Natural killer cell (primary cell): Measurements from ENCODE around the gene SLC16A1. TPM values are rescaled to one million over a fixed set of nuclear protein-coding genes. Genes with fewer than 3 reads are reported as not detected.

ENCODE experiments used
- ATAC-seq, 3 donors: fragments of 150-1000 bp in 2 of 3; fragments of 200-7000 bp in 1 of 3; cut with Tn5 transposase; 1 replicate in 1 of 3; 2 replicates in 2 of 3; pipeline ENCODE4 v1.10.0; 2021; ENCODE audit warnings: mild to moderate bottlenecking in 2 of 3, moderate library complexity in 2 of 3
- DNase-seq, 2 donors: peaks; one replicate each; pipeline versions ENCODE4 v3.0.0 to v3.0.0-alpha.2; 2013 to 2021; ENCODE audit warnings: mixed read lengths in 1 of 2
- H3K27ac ChIP-seq: one replicate; pipeline ENCODE4 v1.5.1; 2013; ENCODE audit warnings: mild to moderate bottlenecking, low read length
- H3K27me3 ChIP-seq: one replicate; pipeline ENCODE4 v1.6.1; 2013; ENCODE audit warnings: low read length; ENCODE audit not compliant: control insufficient read depth, insufficient read depth
- H3K36me3 ChIP-seq: one replicate; pipeline ENCODE4 v1.6.1; 2013; ENCODE audit warnings: low read length; ENCODE audit not compliant: control insufficient read depth, insufficient read depth
- H3K4me1 ChIP-seq: one replicate; pipeline ENCODE4 v1.6.1; 2013; ENCODE audit warnings: low read length; ENCODE audit not compliant: control insufficient read depth, insufficient read depth
- H3K4me3 ChIP-seq: one replicate; pipeline ENCODE4 v1.5.1; 2013; ENCODE audit warnings: low read length
- H3K9me3 ChIP-seq: one replicate; pipeline ENCODE4 v1.6.1; 2013; ENCODE audit warnings: low read length; ENCODE audit not compliant: control insufficient read depth, insufficient read depth
- H3K27ac Mint-ChIP-seq, 2 donors: one replicate each; pipeline ENCODE4 v1.8.0; 2022; ENCODE audit warnings: mild to moderate bottlenecking in 2 of 2, mixed read lengths in 2 of 2, moderate library complexity in 1 of 2
- H3K27me3 Mint-ChIP-seq, 2 donors: one replicate each; pipeline ENCODE4 v1.8.0; 2022; ENCODE audit warnings: low read depth in 2 of 2, mixed read lengths in 2 of 2
- H3K36me3 Mint-ChIP-seq: one replicate; pipeline ENCODE4 v1.8.0; 2022; ENCODE audit warnings: mixed read lengths
- H3K4me1 Mint-ChIP-seq, 2 donors: one replicate each; pipeline ENCODE4 v1.8.0; 2022; ENCODE audit warnings: mixed read lengths in 2 of 2
- H3K4me3 Mint-ChIP-seq: one replicate; pipeline ENCODE4 v1.8.0; 2022; ENCODE audit warnings: mild to moderate bottlenecking, moderate library complexity, mixed read lengths
- H3K9me3 Mint-ChIP-seq, 2 donors: one replicate each; pipeline ENCODE4 v1.8.0; 2022; ENCODE audit warnings: mixed read lengths in 2 of 2
- CTCF ChIP-seq: fragments of 200-600 bp; IDR thresholded peaks from one replicate; pipeline ENCODE4 v1.8.0; 2022; ENCODE audit warnings: antibody characterized with exemption
- WGBS: methylation state at CpG from one replicate; pipeline ENCODE4 v1.1.7; 2013; ENCODE audit warnings: missing lambda C conversion rate; ENCODE audit not compliant: insufficient coverage; 5-methylcytosine and 5-hydroxymethylcytosine counted together
- intact Hi-C: fragments of 100-400 bp; cut with micrococcal nuclease; formaldehyde crosslinking; loops from one replicate; pipeline ENCODE4 v1.14.2; 2022
- total RNA-seq, 4 donors: library from RNA; stranded (reverse); fragments of 120-200 nt in 1 of 4; gene quantifications; one replicate each; pipeline versions ENCODE4 v1.2.3 to v1.2.4, GENCODE V29; 2013 to 2022

The SLC16A1 gene
- total RNA-seq, 3 donors from 2014 or later (not counting 1 experiment from before 2014, with no cell fraction given), result 8.7 to 18.5 (median 14.0) TPM

- no peaks in the 10 kb centered on the region for H3K4me1 ChIP-seq
- H3K4me3 Mint-ChIP-seq, result no peak overlapping the region
- no peaks in the 10 kb centered on the region for H3K27me3 Mint-ChIP-seq
- no peak overlapping the region for H3K27ac ChIP-seq
- WGBS, result no CpG with 5 or more reads among the region's 1 CpG
- intact Hi-C loops, result no loop called here
- no peaks in the 10 kb centered on the region for H3K9me3 ChIP-seq
- H3K36me3 ChIP-seq, result no peaks in the 10 kb centered on the region
- no peak overlapping the region for H3K4me3 ChIP-seq
- no peak for TF ChIP-seq CTCF
- DNase-seq (no peak), ATAC-seq (no peak)
- H3K27me3 ChIP-seq, result no peaks in the 10 kb centered on the region
- H3K4me1 Mint-ChIP-seq, result no peaks in the 10 kb centered on the region
- no peaks in the 10 kb centered on the region for H3K9me3 Mint-ChIP-seq
- H3K27ac Mint-ChIP-seq, result no peak overlapping the region
- no peaks in the 10 kb centered on the region for H3K36me3 Mint-ChIP-seq
These were observed 18.6 kb upstream of the SLC16A1 start for GRCh38 chr1:112974646-112975045.

GRCh38 chr1:112973788-112974187 lies 17.8 kb upstream of the SLC16A1 start:
- Histone ChIP-seq H3K9me3 (no peaks in the 10 kb centered on the region), H3K36me3 (no peaks in the 10 kb centered on the region), H3K27me3 (no peaks in the 10 kb centered on the region), H3K4me3 (no peak overlapping the region), H3K27ac (no peak overlapping the region), H3K4me1 (no peaks in the 10 kb centered on the region)
- Mint-ChIP-seq H3K27ac (no peak overlapping the region), H3K4me1 (no peaks in the 10 kb centered on the region), H3K27me3 (no peaks in the 10 kb centered on the region), H3K4me3 (no peak overlapping the region), H3K9me3 (no peaks in the 10 kb centered on the region), H3K36me3 (no peaks in the 10 kb centered on the region)
- intact Hi-C loops, result no loop called here
- DNase-seq (no peak), ATAC-seq (no peak)
- 92% methylated on average over 1 of the region's 1 CpG for WGBS
- TF ChIP-seq CTCF, result no peak

GRCh38 chr1:112971006-112971405 lies 15.0 kb upstream of the SLC16A1 start:
- no peak overlapping the region for H3K27ac ChIP-seq
- H3K27me3 ChIP-seq, result no peaks in the 10 kb centered on the region
- H3K9me3 ChIP-seq, result no peaks in the 10 kb centered on the region
- ATAC-seq (no peak), DNase-seq (no peak)
- no peak overlapping the region for H3K27ac Mint-ChIP-seq
- intact Hi-C loops, result no loop called here
- TF ChIP-seq CTCF, result no peak
- H3K4me3 Mint-ChIP-seq, result no peak overlapping the region
- WGBS, result 100% methylated on average over 1 of the region's 1 CpG
- no peak overlapping the region for H3K4me3 ChIP-seq
- no peaks in the 10 kb centered on the region for H3K9me3 Mint-ChIP-seq
- H3K36me3 ChIP-seq, result peaks cover 4% of the 10 kb centered on the region
- H3K27me3 Mint-ChIP-seq, result no peaks in the 10 kb centered on the region
- H3K4me1 ChIP-seq, result no peaks in the 10 kb centered on the region
- H3K4me1 Mint-ChIP-seq, result no peaks in the 10 kb centered on the region
- H3K36me3 Mint-ChIP-seq, result no peaks in the 10 kb centered on the region

GRCh38 chr1:112964347-112964746 lies 8.4 kb upstream of the SLC16A1 start:
- 100% methylated on average over 4 of the region's 4 CpGs for WGBS
- ATAC-seq (no peak), DNase-seq (no peak)
- H3K4me1 ChIP-seq, result no peaks in the 10 kb centered on the region
- H3K27me3 ChIP-seq, result no peaks in the 10 kb centered on the region
- Mint-ChIP-seq H3K27ac (no peak overlapping the region), H3K4me3 (no peak overlapping the region), H3K27me3 (no peaks in the 10 kb centered on the region), H3K36me3 (no peaks in the 10 kb centered on the region), H3K4me1 (peaks cover 7 to 10% of the 10 kb centered on the region in 2 donors), H3K9me3 (no peaks in the 10 kb centered on the region)
- TF ChIP-seq CTCF, result no peak
- no peak overlapping the region for H3K27ac ChIP-seq
- intact Hi-C loops, result no loop called here
- H3K9me3 ChIP-seq, result no peaks in the 10 kb centered on the region
- H3K36me3 ChIP-seq, result peaks cover 10% of the 10 kb centered on the region
- no peak overlapping the region for H3K4me3 ChIP-seq
